ENCODE measurements around the gene FMN2.

DNA sequence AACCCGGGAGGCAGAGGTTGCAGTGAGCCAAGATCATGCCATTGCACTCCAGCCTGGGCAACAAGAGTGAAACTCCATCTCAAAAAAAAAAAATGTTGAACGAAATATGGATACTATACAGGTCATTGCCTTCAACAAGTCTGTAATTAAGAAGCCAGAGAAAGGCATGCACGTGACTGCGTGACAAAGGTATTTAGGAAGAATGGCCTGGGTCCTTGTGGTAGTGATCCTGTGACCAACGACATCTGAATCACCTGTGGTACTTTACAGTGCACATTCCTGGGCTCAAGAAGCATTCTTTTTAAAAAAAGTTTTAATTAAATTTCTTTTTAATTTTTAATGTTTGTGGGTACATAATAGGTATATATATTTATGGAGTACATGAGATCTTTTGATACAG lies 405.3 kb downstream of the FMN2 start:
- TF ChIP-seq POLR2A (IDR thresholded peaks at IDR 0.05), result no peak
- TF ChIP-seq, protein P1, sequence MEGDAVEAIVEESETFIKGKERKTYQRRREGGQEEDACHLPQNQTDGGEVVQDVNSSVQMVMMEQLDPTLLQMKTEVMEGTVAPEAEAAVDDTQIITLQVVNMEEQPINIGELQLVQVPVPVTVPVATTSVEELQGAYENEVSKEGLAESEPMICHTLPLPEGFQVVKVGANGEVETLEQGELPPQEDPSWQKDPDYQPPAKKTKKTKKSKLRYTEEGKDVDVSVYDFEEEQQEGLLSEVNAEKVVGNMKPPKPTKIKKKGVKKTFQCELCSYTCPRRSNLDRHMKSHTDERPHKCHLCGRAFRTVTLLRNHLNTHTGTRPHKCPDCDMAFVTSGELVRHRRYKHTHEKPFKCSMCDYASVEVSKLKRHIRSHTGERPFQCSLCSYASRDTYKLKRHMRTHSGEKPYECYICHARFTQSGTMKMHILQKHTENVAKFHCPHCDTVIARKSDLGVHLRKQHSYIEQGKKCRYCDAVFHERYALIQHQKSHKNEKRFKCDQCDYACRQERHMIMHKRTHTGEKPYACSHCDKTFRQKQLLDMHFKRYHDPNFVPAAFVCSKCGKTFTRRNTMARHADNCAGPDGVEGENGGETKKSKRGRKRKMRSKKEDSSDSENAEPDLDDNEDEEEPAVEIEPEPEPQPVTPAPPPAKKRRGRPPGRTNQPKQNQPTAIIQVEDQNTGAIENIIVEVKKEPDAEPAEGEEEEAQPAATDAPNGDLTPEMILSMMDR (IDR thresholded peaks at IDR 0.05), result no peak

Measured in body of pancreas (tissue), 4 donors.